ENCODE data around the gene PIK3R3.

PIK3R3 gene

DNA sequence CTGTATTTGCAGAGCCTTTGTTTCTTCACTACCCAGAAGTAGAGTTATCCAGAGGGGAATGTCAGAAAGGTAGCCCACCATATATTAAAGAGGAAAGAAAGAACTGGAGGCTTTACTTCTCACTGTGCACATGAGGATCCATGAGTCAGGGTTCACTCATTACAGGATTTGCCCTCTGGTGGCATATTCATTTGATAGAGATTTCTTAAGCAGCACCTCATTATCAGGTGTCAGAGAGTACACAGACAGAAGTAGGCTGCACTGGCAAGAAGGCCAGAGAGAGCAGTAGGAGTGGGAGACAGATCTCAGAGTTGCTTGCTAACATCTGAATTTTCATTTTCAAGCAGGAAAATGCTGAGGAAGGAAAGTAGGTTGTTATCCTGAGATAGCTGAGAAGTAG lies 123.8 kb downstream of the PIK3R3 start:
- Histone ChIP-seq H3K4me3 (no peak overlapping the region), H3K9me3 (no peaks in the 10 kb centered on the region), H3K4me1 (no peaks in the 10 kb centered on the region), H3K27me3 (ENCODE audit: low read depth) (no peaks in the 10 kb centered on the region), H3K36me3 (replicated peaks) (peaks cover 63% of the 10 kb centered on the region)
- DNase-seq (ENCODE audit: low spot score in 2 of 2) = no peak
- in situ Hi-C loops (cut with MboI; ENCODE audit: low sequenced_read_pairs) = no loop called here

DNA sequence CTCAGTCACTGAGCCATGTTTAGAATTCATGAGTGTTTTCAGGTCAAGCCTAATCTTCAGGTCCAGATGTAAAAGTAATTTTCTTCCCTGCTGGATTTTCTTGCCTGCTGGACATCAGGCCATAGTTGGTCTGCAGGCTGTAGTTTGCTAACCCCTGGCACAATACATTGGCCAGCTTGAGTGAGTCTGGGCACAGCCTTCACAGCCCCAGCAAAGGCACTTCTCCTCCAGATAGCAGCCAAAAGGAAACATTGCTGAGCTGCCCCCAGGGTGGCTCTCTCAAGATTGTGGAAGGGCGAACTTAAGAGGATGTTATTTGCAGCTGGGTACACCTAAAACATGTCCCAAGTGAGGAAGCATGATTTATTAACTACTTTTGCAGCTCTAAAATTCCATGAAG lies 126.8 kb downstream of the PIK3R3 start:
- in situ Hi-C loops (cut with MboI; ENCODE audit: low sequenced_read_pairs) = no loop called here
- DNase-seq (ENCODE audit: low spot score in 2 of 2) = no peak
- Histone ChIP-seq H3K4me1 (no peaks in the 10 kb centered on the region), H3K4me3 (no peak overlapping the region), H3K27me3 (ENCODE audit: low read depth) (no peaks in the 10 kb centered on the region), H3K36me3 (replicated peaks) (peaks cover 43% of the 10 kb centered on the region), H3K9me3 (no peaks in the 10 kb centered on the region)

DNA sequence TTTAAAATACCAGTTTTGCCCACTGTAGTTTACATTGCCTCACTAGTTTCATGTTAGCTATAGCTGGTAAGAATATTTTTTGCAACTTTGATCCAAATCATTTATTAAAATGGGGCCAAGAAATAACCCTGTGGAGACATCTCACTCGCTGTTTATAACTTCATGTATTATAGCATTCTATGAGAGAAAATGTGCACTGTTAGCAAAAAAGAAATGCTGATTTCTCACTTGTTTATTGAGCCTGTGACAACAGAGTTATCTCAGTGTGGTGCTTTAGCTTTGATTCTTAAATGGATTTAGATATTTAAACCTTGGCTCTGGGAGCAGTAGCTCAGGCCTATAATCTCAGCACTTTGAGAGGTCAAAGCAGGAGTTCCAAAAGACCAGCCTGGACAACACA lies 127.9 kb downstream of the PIK3R3 start:
- no peak overlapping the region for H3K4me3 ChIP-seq
- in situ Hi-C loops (cut with MboI; ENCODE audit: low sequenced_read_pairs) = no loop called here
- H3K4me1 ChIP-seq = no peaks in the 10 kb centered on the region
- no peaks in the 10 kb centered on the region for H3K27me3 ChIP-seq (ENCODE audit: low read depth)
- H3K9me3 ChIP-seq = no peaks in the 10 kb centered on the region
- no peak for DNase-seq (ENCODE audit: low spot score in 2 of 2)
- H3K36me3 ChIP-seq (replicated peaks) = peaks cover 33% of the 10 kb centered on the region

DNA sequence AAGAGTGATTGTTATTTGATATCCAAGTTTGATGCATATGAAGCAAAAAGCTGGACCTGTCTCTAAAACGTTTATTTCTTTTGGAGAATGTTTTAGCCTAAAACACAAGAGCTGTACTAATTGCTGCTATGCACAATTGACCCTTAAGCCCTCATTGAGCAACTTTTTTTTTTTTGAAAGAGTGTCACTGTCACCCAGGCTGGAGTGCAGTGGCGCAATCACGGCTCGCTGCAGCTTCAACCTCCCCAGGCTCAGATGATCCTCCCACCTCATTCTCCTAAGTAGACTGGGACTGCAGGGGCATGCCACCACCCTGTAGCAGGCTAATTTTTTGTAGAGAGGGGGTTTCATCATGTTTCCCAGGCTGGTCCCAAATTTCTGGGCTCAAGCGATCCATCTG lies 129.1 kb downstream of the PIK3R3 start:
- H3K36me3 ChIP-seq (replicated peaks) = peaks cover 21% of the 10 kb centered on the region
- no peak for DNase-seq (ENCODE audit: low spot score in 2 of 2)

DNA sequence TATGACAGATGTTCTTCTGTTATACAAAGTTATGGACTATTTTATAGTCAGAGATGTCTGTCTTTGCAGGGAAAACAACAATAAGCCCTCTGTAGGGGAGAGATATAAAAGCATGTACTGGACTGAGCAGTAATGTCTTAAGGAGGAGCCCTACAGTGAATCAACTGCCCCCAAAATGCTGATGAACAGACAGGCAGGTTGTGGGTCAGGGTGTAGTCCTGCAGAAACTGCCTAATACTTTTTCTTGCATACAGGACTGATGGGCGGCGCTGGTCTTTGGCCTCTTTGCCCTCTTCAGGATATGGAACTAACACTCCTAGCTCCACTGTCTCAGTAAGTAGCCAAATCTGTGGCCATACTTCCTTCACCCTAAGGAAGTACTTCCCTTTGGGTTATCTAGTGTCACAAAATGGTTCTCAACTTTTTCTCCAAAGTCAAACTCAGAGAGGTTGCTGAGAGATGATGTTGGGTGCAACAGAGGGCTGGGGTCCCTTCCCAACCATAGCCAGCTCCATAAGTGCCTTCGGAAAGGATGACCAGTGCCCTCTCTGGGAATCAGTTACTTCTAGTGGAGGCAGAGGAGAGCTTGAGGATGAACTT lies 129.8 kb downstream of the PIK3R3 start:
- Histone ChIP-seq H3K4me3 (no peak overlapping the region), H3K9me3 (no peaks in the 10 kb centered on the region), H3K4me1 (no peaks in the 10 kb centered on the region), H3K36me3 (replicated peaks) (peaks cover 18% of the 10 kb centered on the region), H3K27me3 (ENCODE audit: low read depth) (no peaks in the 10 kb centered on the region)
- in situ Hi-C loops (cut with MboI; ENCODE audit: low sequenced_read_pairs) = no loop called here
- DNase-seq (ENCODE audit: low spot score in 2 of 2) = no peak

More for the DNA sequence above, 129.1 kb downstream of the PIK3R3 start:
- no peaks in the 10 kb centered on the region for H3K27me3 ChIP-seq (ENCODE audit: low read depth)
- in situ Hi-C loops (cut with MboI; ENCODE audit: low sequenced_read_pairs) = no loop called here
- no peaks in the 10 kb centered on the region for H3K9me3 ChIP-seq
- no peaks in the 10 kb centered on the region for H3K4me1 ChIP-seq
- no peak overlapping the region for H3K4me3 ChIP-seq

DNA sequence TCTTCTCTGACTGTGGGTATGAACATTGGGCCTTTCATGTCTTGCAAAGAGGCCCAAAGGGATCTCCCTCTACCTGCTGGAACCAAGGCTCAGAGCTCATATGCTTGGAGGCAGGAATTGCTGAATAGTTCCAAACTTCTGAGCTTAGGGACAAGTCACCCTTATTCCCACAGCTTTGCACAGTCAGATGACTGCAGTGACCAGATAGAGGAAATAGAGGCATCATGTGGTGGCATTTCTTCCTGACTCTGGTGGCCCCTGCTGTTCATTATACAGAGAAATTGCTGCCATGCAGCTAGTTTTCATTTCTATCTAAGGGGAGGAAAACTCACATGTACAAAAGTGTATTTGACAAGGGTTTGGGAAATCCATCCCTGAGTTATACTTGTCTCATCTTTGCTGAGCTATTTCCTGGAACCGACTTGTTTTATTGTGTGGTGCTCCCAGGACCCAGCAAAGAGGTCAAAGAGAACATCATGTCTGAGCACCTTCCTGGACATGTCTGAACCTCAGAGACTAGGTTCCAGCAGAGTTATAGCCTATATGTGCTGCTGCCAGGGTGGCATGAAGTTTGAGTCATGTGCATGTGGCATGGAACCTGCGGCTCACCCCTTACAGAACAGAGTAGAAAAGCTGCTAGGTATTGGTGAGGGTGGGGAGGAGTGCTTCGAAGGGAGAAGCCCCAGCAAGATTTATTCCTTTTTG lies 131.2 kb downstream of the PIK3R3 start:
- in situ Hi-C loops (cut with MboI; ENCODE audit: low sequenced_read_pairs) = no loop called here
- H3K36me3 ChIP-seq (replicated peaks) = peaks cover 6% of the 10 kb centered on the region
- DNase-seq (ENCODE audit: low spot score in 2 of 2) = no peak

DNA sequence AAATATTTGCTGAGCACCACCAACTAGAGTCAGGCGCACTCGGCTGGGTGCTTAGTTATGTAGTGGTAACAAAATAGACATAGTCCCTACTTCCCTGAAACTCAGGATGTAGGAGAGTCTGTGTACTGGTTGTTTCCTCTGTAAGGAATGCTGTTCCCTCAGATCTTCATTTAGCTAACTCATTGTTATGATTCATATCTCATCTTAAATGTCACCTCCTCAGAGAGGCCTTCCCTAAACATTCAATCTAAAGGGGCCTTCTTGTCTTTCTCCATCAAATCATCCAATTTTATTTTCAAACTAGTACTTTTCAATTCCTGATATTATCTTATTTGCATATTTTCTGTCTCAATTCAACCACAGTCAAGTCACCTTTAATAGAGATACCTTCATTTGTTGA lies 132.9 kb downstream of the PIK3R3 start:
- in situ Hi-C loops (cut with MboI; ENCODE audit: low sequenced_read_pairs) = no loop called here
- no peaks in the 10 kb centered on the region; the same call in 1 of the 2 replicates for H3K36me3 ChIP-seq (replicated peaks)
- H3K4me1 ChIP-seq = no peaks in the 10 kb centered on the region
- no peak for DNase-seq (ENCODE audit: low spot score in 2 of 2)
- no peak overlapping the region for H3K4me3 ChIP-seq
- H3K9me3 ChIP-seq = no peaks in the 10 kb centered on the region
- H3K27me3 ChIP-seq (ENCODE audit: low read depth) = no peaks in the 10 kb centered on the region

More for the DNA sequence above, 131.2 kb downstream of the PIK3R3 start:
- Histone ChIP-seq H3K4me3 (no peak overlapping the region), H3K4me1 (no peaks in the 10 kb centered on the region), H3K27me3 (ENCODE audit: low read depth) (no peaks in the 10 kb centered on the region), H3K9me3 (no peaks in the 10 kb centered on the region)

DNA sequence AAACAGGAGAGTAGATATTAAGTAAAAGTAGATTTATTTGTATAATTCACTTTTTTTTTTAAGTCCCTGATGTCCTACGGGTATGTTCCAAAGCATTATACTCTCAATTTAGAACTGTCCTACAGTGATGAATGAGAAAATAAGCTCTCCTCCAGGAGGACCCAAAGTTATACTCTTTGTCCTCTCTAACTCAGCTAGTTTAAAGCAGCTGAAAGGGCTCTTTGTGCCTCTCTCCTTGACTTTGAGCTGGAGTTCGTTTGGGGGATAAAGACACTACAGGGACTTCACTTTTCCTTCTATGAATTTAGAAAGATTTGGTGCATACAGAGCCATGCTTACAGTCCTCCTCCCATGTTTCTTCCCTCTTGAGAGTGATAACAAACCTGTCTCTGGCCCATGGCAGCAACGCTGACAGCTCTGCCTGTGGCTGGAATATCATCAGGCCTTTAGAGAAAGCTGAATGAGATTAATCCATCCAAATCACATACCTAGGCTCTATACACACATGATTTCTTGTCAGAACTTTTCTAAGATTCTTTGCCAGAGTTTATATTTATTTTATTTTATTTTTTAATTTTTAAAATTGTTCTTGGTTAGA lies 134.3 kb downstream of the PIK3R3 start:
- DNase-seq (ENCODE audit: low spot score in 2 of 2) = no peak
- Histone ChIP-seq H3K4me1 (no peaks in the 10 kb centered on the region), H3K36me3 (replicated peaks) (no peaks in the 10 kb centered on the region; the same call in 1 of the 2 replicates), H3K27me3 (ENCODE audit: low read depth) (no peaks in the 10 kb centered on the region), H3K4me3 (no peak overlapping the region), H3K9me3 (no peaks in the 10 kb centered on the region)
- in situ Hi-C loops (cut with MboI; ENCODE audit: low sequenced_read_pairs) = no loop called here

DNA sequence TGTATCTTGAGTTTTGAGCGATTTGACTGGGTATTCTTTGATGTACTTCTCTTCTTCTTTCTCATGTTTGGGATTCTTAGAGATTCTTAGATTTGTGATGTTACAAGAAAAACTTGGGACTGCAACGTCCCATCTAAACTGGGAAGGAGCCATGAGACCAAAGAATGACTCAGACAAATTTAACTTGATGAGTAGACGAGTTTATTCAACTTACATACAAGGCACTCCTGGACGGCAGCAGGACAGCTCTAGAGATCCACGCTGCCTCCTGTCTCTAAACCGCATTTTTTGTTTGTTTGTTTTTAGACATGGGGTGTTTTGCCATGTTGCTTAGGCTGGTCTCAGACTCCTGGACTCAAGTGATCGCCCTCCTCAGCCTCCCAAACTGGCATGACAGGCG lies 137.1 kb downstream of the PIK3R3 start:
- no peaks in the 10 kb centered on the region for H3K9me3 ChIP-seq
- DNase-seq (ENCODE audit: low spot score in 2 of 2) = no peak
- no peaks in the 10 kb centered on the region; the same call in 1 of the 2 replicates for H3K36me3 ChIP-seq (replicated peaks)
- H3K4me3 ChIP-seq = no peak overlapping the region
- H3K27me3 ChIP-seq (ENCODE audit: low read depth) = no peaks in the 10 kb centered on the region
- in situ Hi-C loops (cut with MboI; ENCODE audit: low sequenced_read_pairs) = no loop called here
- H3K4me1 ChIP-seq = no peaks in the 10 kb centered on the region

DNA sequence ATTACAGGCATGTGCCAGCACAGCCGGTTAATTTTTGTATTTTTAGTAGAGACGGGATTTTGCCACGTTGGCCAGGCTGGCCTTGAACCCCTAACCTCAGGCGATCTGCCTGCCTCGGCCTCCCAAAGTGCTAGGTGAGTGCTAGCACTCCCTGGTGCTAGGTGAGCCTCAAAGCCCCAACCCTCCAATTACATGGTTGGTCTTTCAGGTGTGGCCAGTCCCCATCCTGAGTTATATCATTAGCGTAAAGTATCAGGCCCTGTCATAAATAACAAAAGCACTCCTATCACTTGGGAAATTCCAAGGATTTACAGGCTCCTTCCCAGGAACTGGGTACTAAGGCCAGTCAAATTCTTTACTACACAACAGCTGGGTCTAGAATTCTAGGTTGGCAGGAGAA lies 138.0 kb downstream of the PIK3R3 start:
- in situ Hi-C loops (cut with MboI; ENCODE audit: low sequenced_read_pairs) = no loop called here
- H3K4me1 ChIP-seq = no peaks in the 10 kb centered on the region
- no peaks in the 10 kb centered on the region for H3K27me3 ChIP-seq (ENCODE audit: low read depth)
- H3K9me3 ChIP-seq = no peaks in the 10 kb centered on the region
- H3K36me3 ChIP-seq (replicated peaks) = no peaks in the 10 kb centered on the region
- H3K4me3 ChIP-seq = no peak overlapping the region
- no peak for DNase-seq (ENCODE audit: low spot score in 2 of 2)

All from HAP-1 (cell line).